HG03432 (cell line): ENCODE results near the gene IFT43.

Source experiments
- ATAC-seq: cut with Tn5 transposase; IDR thresholded peaks from one replicate; pipeline ENCODE4 v1.9.1; 2021; ENCODE audit warnings: mild to moderate bottlenecking, moderate library complexity; ENCODE audit not compliant: unreplicated experiment

IFT43 gene

GRCh38 chr14:76101391-76102379, 116.1 kb downstream of the IFT43 start:
- ATAC-seq = no peak

GRCh38 chr14:76104802-76105355, 119.3 kb downstream of the IFT43 start:
- ATAC-seq = no peak

- ATAC-seq = no peak
These were observed 120.6 kb downstream of the IFT43 start for GRCh38 chr14:76106188-76106587.

GRCh38 chr14:76109087-76109880, 123.7 kb downstream of the IFT43 start:
- ATAC-seq = no peak

- no peak for ATAC-seq
These were observed 127.5 kb downstream of the IFT43 start for GRCh38 chr14:76112889-76113624.

- no peak for ATAC-seq
These were observed 128.1 kb downstream of the IFT43 start for GRCh38 chr14:76113691-76114090.

GRCh38 chr14:76115010-76115422, 129.5 kb downstream of the IFT43 start:
- no peak for ATAC-seq

- ATAC-seq = no peak
These were observed 132.4 kb downstream of the IFT43 start for GRCh38 chr14:76117789-76118484.

- ATAC-seq = no peak
These were observed 133.0 kb downstream of the IFT43 start for GRCh38 chr14:76118594-76118993.

GRCh38 chr14:76121089-76121748, 135.7 kb downstream of the IFT43 start:
- ATAC-seq = no peak

- ATAC-seq = no peak
These were observed 138.1 kb downstream of the IFT43 start for GRCh38 chr14:76123426-76124225.

- no peak for ATAC-seq
These were observed 139.9 kb downstream of the IFT43 start for GRCh38 chr14:76125511-76125910.

GRCh38 chr14:76126076-76126475, 140.5 kb downstream of the IFT43 start:
- no peak for ATAC-seq

- no peak for ATAC-seq
These were observed 144.5 kb downstream of the IFT43 start for GRCh38 chr14:76129851-76130576.

GRCh38 chr14:76131071-76131965, 145.8 kb downstream of the IFT43 start:
- no peak for ATAC-seq

- ATAC-seq = no peak
These were observed 147.5 kb downstream of the IFT43 start for GRCh38 chr14:76133103-76133502.
